ENCODE data around the gene MYRFL. TPM values are rescaled to one million over a fixed set of nuclear protein-coding genes. Genes with fewer than 3 reads are reported as not detected.

The MYRFL gene
- total RNA-seq, 1 experiment from 2014 or later, result not detected

DNA sequence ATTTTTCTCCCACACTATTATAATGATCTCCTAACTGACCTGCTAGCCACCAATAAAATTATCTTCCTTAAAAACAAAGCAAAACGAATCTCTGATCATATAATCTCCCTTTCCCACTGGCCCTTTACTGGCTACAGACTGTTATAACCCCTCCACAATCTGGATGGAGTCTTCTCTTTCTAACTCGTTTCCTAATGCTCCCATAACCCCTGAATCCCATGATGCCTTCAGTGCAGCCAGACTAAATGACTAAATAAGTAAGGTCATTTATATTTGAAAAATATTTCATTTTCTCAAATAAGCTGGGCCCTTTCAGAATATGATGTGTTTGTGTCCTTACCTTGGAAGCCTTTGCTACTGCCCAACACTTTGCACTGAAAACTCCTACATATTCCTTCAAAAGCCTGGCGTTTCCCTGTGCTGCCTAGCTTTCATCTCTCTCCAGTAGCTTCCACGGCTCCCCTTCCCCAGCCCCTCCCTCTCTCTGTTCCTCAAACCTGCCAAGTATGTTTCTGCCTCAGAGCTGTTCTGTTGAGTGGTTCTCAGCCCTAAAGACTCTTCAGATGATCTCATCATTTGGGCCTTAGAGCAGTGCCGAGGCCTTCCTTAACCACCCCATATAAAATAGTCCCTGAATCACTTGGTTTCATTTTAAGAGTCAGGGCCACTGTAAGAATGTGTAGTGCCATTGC, 91.7 kb downstream of the MYRFL start:
- no peak overlapping the region for H3K4me3 ChIP-seq
- no peaks in the 10 kb centered on the region for H3K4me1 ChIP-seq (replicated peaks; ENCODE audit: insufficient read depth)
- ChIA-PET POLR2A (ENCODE audit: unreplicated experiment) (no interaction called here), CTCF (no interaction called here)
- TF ChIP-seq EZH2 (IDR thresholded peaks at IDR 0.05; ENCODE audit: low read depth), result no peak
- TF ChIP-seq, protein P1, sequence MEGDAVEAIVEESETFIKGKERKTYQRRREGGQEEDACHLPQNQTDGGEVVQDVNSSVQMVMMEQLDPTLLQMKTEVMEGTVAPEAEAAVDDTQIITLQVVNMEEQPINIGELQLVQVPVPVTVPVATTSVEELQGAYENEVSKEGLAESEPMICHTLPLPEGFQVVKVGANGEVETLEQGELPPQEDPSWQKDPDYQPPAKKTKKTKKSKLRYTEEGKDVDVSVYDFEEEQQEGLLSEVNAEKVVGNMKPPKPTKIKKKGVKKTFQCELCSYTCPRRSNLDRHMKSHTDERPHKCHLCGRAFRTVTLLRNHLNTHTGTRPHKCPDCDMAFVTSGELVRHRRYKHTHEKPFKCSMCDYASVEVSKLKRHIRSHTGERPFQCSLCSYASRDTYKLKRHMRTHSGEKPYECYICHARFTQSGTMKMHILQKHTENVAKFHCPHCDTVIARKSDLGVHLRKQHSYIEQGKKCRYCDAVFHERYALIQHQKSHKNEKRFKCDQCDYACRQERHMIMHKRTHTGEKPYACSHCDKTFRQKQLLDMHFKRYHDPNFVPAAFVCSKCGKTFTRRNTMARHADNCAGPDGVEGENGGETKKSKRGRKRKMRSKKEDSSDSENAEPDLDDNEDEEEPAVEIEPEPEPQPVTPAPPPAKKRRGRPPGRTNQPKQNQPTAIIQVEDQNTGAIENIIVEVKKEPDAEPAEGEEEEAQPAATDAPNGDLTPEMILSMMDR (conservative IDR thresholded peaks at IDR 0.05), result no peak
- intact Hi-C loops (cut with micrococcal nuclease; ENCODE audit: unreplicated experiment), result no loop called here
- no peaks in the 10 kb centered on the region for H3K79me2 ChIP-seq (ENCODE audit: low read depth)
- no peaks in the 10 kb centered on the region for H4K20me1 ChIP-seq (ENCODE audit: insufficient read depth)
- H3K36me3 ChIP-seq (ENCODE audit: low read depth), result no peaks in the 10 kb centered on the region
- no peak overlapping the region for H2AFZ ChIP-seq
- BruUV-seq (replicated peaks), result no TSS peak
- peaks cover 5% of the 10 kb centered on the region; the same call in 1 of the 2 replicates for H3K9me3 ChIP-seq (ENCODE audit: insufficient read depth, low read depth)
- no peaks in the 10 kb centered on the region for H3K9me2 ChIP-seq (ENCODE audit: insufficient read depth)
- no peak for DNase-seq
- no peak overlapping the region for H3K27ac ChIP-seq
- H3F3A ChIP-seq (ENCODE audit: insufficient read depth, low read depth), result no peaks in the 10 kb centered on the region
- H3K27me3 ChIP-seq (ENCODE audit: insufficient read depth, low read depth), result no peaks in the 10 kb centered on the region
- no peak overlapping the region for H3K4me2 ChIP-seq

DNA sequence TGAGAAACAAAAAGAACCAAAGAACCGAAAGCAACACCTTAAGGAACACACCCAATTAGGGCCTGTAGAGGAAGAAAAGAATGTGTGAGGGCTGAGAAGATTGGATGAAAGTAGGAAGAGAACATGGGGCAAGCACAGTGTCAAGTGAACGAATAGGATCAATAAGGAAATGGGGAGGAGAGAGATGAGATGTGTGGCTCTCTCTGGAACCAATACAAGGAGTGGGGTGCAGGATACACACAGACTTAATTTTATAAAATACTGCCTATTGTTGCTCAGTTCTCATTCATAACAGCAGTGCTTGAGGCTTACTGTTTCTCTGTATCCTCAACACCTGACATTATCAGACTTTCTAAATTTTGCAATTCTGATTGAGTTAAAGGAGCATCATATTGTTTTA, 93.3 kb downstream of the MYRFL start:
- no peak overlapping the region for H3K27ac ChIP-seq
- H3K4me2 ChIP-seq, result no peak overlapping the region
- no peaks in the 10 kb centered on the region for H3K36me3 ChIP-seq (ENCODE audit: low read depth)
- no peak overlapping the region for H2AFZ ChIP-seq
- H3K4me3 ChIP-seq, result no peak overlapping the region
- CTCF ChIA-PET, result no interaction called here
- BruUV-seq (replicated peaks), result no TSS peak
- POLR2A ChIA-PET (ENCODE audit: unreplicated experiment), result no interaction called here
- H3K4me1 ChIP-seq (replicated peaks; ENCODE audit: insufficient read depth), result no peaks in the 10 kb centered on the region
- no peak for DNase-seq
- intact Hi-C loops (cut with micrococcal nuclease; ENCODE audit: unreplicated experiment), result no loop called here
- H3K27me3 ChIP-seq (ENCODE audit: insufficient read depth, low read depth), result no peaks in the 10 kb centered on the region
- no peaks in the 10 kb centered on the region for H4K20me1 ChIP-seq (ENCODE audit: insufficient read depth)
- peaks cover 5% of the 10 kb centered on the region; the same call in 1 of the 2 replicates for H3K9me3 ChIP-seq (ENCODE audit: insufficient read depth, low read depth)
- TF ChIP-seq, protein P1 (conservative IDR thresholded peaks at IDR 0.05), result no peak
- no peak for TF ChIP-seq EZH2 (IDR thresholded peaks at IDR 0.05; ENCODE audit: low read depth)
- H3F3A ChIP-seq (ENCODE audit: insufficient read depth, low read depth), result no peaks in the 10 kb centered on the region
- no peaks in the 10 kb centered on the region for H3K9me2 ChIP-seq (ENCODE audit: insufficient read depth)
- H3K79me2 ChIP-seq (ENCODE audit: low read depth), result no peaks in the 10 kb centered on the region

DNA sequence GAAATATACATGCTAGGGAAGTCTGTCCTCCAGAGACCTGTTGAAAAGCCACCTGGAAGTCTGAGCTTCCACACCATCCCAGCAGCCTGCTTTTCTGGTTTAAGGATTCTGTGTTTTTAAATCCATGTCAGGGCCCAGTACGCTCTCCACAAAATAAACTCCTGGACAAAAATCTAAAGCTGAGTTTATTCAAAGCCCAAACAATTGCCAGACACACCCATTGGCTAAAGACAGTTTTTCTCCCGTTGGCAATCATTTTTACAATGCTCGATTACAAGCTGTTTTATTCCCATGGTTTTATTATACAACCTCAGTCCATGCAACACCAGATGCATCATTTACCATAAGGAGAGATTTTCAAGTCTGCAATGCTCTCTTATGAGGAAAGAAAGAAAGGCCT, 94.5 kb downstream of the MYRFL start:
- CTCF ChIA-PET, result no interaction called here
- no peaks in the 10 kb centered on the region for H4K20me1 ChIP-seq (ENCODE audit: insufficient read depth)
- no peak for TF ChIP-seq EZH2 (IDR thresholded peaks at IDR 0.05; ENCODE audit: low read depth)
- TF ChIP-seq, protein P1 (conservative IDR thresholded peaks at IDR 0.05), result no peak
- peaks cover 5% of the 10 kb centered on the region; the same call in 1 of the 2 replicates for H3K9me3 ChIP-seq (ENCODE audit: insufficient read depth, low read depth)
- H3K36me3 ChIP-seq (ENCODE audit: low read depth), result no peaks in the 10 kb centered on the region
- intact Hi-C loops (cut with micrococcal nuclease; ENCODE audit: unreplicated experiment), result no loop called here
- BruUV-seq (replicated peaks), result no TSS peak
- H3K27me3 ChIP-seq (ENCODE audit: insufficient read depth, low read depth), result no peaks in the 10 kb centered on the region
- no peak for DNase-seq
- no peaks in the 10 kb centered on the region for H3K9me2 ChIP-seq (ENCODE audit: insufficient read depth)
- no peak overlapping the region for H3K4me3 ChIP-seq
- H3K4me1 ChIP-seq (replicated peaks; ENCODE audit: insufficient read depth), result no peaks in the 10 kb centered on the region
- no peaks in the 10 kb centered on the region for H3K79me2 ChIP-seq (ENCODE audit: low read depth)
- no peak overlapping the region for H3K4me2 ChIP-seq
- no peak overlapping the region for H3K27ac ChIP-seq
- no peak overlapping the region for H2AFZ ChIP-seq
- POLR2A ChIA-PET (ENCODE audit: unreplicated experiment), result no interaction called here
- no peaks in the 10 kb centered on the region for H3F3A ChIP-seq (ENCODE audit: insufficient read depth, low read depth)
